Measurements from ENCODE around the gene RNASE3. TPM values are rescaled to one million over a fixed set of nuclear protein-coding genes. Genes with fewer than 3 reads are reported as not detected.
"Not testable (repeated sequence)": the region's sequence is repeated elsewhere in the genome, so short reads cannot be mapped to it uniquely, and the experiment has no call there.

RNASE3 gene
- not detected in 2 replicates for total RNA-seq

- H3K9me3 Mint-ChIP-seq; POLR2A ChIA-PET; H3K36me3 Mint-ChIP-seq (ENCODE audit: low read depth); DNase-seq; CTCF ChIA-PET; H3K4me3 Mint-ChIP-seq; H3K27ac Mint-ChIP-seq; H3K4me1 Mint-ChIP-seq; intact Hi-C loops (cut with micrococcal nuclease); ATAC-seq (ENCODE audit: low read depth): not testable (repeated sequence)
- H3K27me3 Mint-ChIP-seq = peaks cover 38% of the 10 kb centered on the region
These were observed at the start of gene RNASE3 for GRCh38 chr14:20891126-20891825. TSS of gene RNASE3 (plus strand) at chr14:20891385. CDS start at chr14:20891687, 302 bp downstream.

GRCh38 chr14:20846560-20846959 lies 44.6 kb upstream of the RNASE3 start:
- no peak overlapping the region for H3K4me3 Mint-ChIP-seq
- intact Hi-C loops (cut with micrococcal nuclease) = no loop called here

GRCh38 chr14:20848316-20848954 lies 42.8 kb upstream of the RNASE3 start:
- Mint-ChIP-seq H3K27me3 (peaks cover 2% of the 10 kb centered on the region), H3K9me3 (no peaks in the 10 kb centered on the region), H3K27ac (no peak overlapping the region), H3K4me3 (no peak overlapping the region), H3K36me3 (ENCODE audit: low read depth) (no peaks in the 10 kb centered on the region), H3K4me1 (peaks cover 3% of the 10 kb centered on the region)
- no peak for DNase-seq
- intact Hi-C loops (cut with micrococcal nuclease) = no loop called here
- no peak for TF ChIP-seq CTCF (IDR thresholded peaks at IDR 0.05)
- POLR2A ChIA-PET = interaction anchor here (1.0 kb wide), 1 partner anchor 68 kb away, joined by 3 read pairs; the partner anchor contains the start of gene RNASE6
- no peak for ATAC-seq (ENCODE audit: low read depth)
- CTCF ChIA-PET = interaction anchor here (1.0 to 1.6 kb wide), 5 partner anchors 9 to 151 kb away, joined by 3 to 4 read pairs (median 3); no protein-coding TSS in a partner anchor

More at GRCh38 chr14:20846560-20846959, 44.6 kb upstream of the RNASE3 start:
- Mint-ChIP-seq H3K27me3 (peaks cover 2% of the 10 kb centered on the region), H3K36me3 (ENCODE audit: low read depth) (no peaks in the 10 kb centered on the region), H3K27ac (no peak overlapping the region), H3K4me1 (peaks cover 3% of the 10 kb centered on the region), H3K9me3 (no peaks in the 10 kb centered on the region)
- no peak for ATAC-seq (ENCODE audit: low read depth)
- no peak for DNase-seq
- TF ChIP-seq CTCF (IDR thresholded peaks at IDR 0.05) = no peak
- POLR2A ChIA-PET = interaction anchor here (0.7 kb wide), 1 partner anchor 123 kb away, joined by 3 read pairs; no protein-coding TSS in a partner anchor
- CTCF ChIA-PET = no interaction called here

- Mint-ChIP-seq H3K4me3 (no peak overlapping the region), H3K4me1 (peaks cover 3% of the 10 kb centered on the region), H3K27me3 (peaks cover 2% of the 10 kb centered on the region), H3K9me3 (no peaks in the 10 kb centered on the region), H3K27ac (no peak overlapping the region), H3K36me3 (ENCODE audit: low read depth) (no peaks in the 10 kb centered on the region)
- no peak for TF ChIP-seq CTCF (IDR thresholded peaks at IDR 0.05)
- ChIA-PET CTCF (interaction anchor here (1.0 to 1.6 kb wide), 3 partner anchors 10 to 152 kb away, joined by 3 to 4 read pairs (median 3); no protein-coding TSS in a partner anchor), POLR2A (no interaction called here)
- intact Hi-C loops (cut with micrococcal nuclease) = no loop called here
- DNase-seq (no peak), ATAC-seq (ENCODE audit: low read depth) (no peak)
These were observed 42.1 kb upstream of the RNASE3 start for GRCh38 chr14:20848955-20849570.

- no peaks in the 10 kb centered on the region for H3K36me3 Mint-ChIP-seq (ENCODE audit: low read depth)
- intact Hi-C loops (cut with micrococcal nuclease) = no loop called here
- ChIA-PET CTCF (interaction anchor here (5.6 kb wide), 1 partner anchor 156 kb away, joined by 76 read pairs; no protein-coding TSS in a partner anchor), POLR2A (no interaction called here)
- no peak overlapping the region for H3K4me3 Mint-ChIP-seq
- peaks cover 4% of the 10 kb centered on the region for H3K4me1 Mint-ChIP-seq
- ATAC-seq (ENCODE audit: low read depth) = no peak
- H3K9me3 Mint-ChIP-seq = no peaks in the 10 kb centered on the region
- no peak for DNase-seq
- no peak overlapping the region for H3K27ac Mint-ChIP-seq
- TF ChIP-seq CTCF (IDR thresholded peaks at IDR 0.05) = no peak
- H3K27me3 Mint-ChIP-seq = peaks cover 6% of the 10 kb centered on the region
These were observed 38.1 kb upstream of the RNASE3 start for GRCh38 chr14:20853042-20853441.
